Spleen (tissue), 11 donors: ENCODE data around the gene PTP4A2. TPM values are rescaled to one million over a fixed set of nuclear protein-coding genes. Genes with fewer than 3 reads are reported as not detected.

Experiments used
- DNase-seq: peaks from one replicate; pipeline ENCODE4 v3.0.0-alpha.2; 2020
- H3K27ac ChIP-seq, 8 donors: fragments of 200-600 bp; sonication (generic) in 7 of 8; 1 replicate in 4 of 8; 2 replicates in 4 of 8; pipeline versions ENCODE4 v1.5.0 to v1.8.0; 2016 to 2021; ENCODE audit warnings: inconsistent platforms in 4 of 8, mild to moderate bottlenecking in 4 of 8, moderate library complexity in 1 of 8
- H3K27me3 ChIP-seq, 7 donors: fragments of 200-600 bp; sonication (generic) in 6 of 7; replicated peaks in 1 of 7; 1 replicate in 4 of 7; 2 replicates in 3 of 7; pipeline versions ENCODE4 v1.5.0 to v1.8.0; 2016 to 2021; ENCODE audit warnings: inconsistent platforms in 3 of 7, mild to moderate bottlenecking in 1 of 7
- H3K36me3 ChIP-seq, 6 donors: fragments of 200-600 bp; sonication (generic) in 5 of 6; 1 replicate in 4 of 6; 2 replicates in 2 of 6; pipeline versions ENCODE4 v1.5.0 to v1.8.0; 2016 to 2021; ENCODE audit warnings: inconsistent platforms in 2 of 6
- H3K4me1 ChIP-seq, 6 donors: fragments of 200-600 bp; sonication (generic) in 5 of 6; 1 replicate in 3 of 6; 2 replicates in 3 of 6; pipeline versions ENCODE4 v1.5.0 to v1.8.0; 2016 to 2021; ENCODE audit warnings: inconsistent platforms in 3 of 6
- H3K4me3 ChIP-seq, 8 donors: fragments of 200-600 bp; sonication (generic) in 7 of 8; 1 replicate in 4 of 8; 2 replicates in 4 of 8; pipeline versions ENCODE4 v1.5.0 to v1.8.0; 2016 to 2021; ENCODE audit warnings: inconsistent platforms in 4 of 8, mild to moderate bottlenecking in 4 of 8, moderate library complexity in 2 of 8
- H3K9me3 ChIP-seq, 8 donors: fragments of 200-600 bp; sonication (generic) in 7 of 8; 1 replicate in 4 of 8; 2 replicates in 4 of 8; pipeline versions ENCODE4 v1.5.0 to v1.8.0; 2016 to 2021; ENCODE audit warnings: inconsistent platforms in 4 of 8
- POLR2A ChIP-seq, 3 donors: fragments of 450-650 bp; IDR thresholded peaks; one replicate each; pipeline ENCODE4 v1.5.1; 2017; ENCODE audit warnings: antibody characterized with exemption in 3 of 3, mild to moderate bottlenecking in 1 of 3
- POLR2AphosphoS5 ChIP-seq, 3 donors: sonication (generic); formaldehyde crosslinking; IDR thresholded peaks; one replicate each; pipeline ENCODE4 v1.5.1; 2017; ENCODE audit warnings: antibody characterized with exemption in 3 of 3
- WGBS, 5 donors: extraction: QIAGEN DNeasy Blood & Tissue Kit in 3 of 5; methylation state at CpG; one replicate each; pipeline versions ENCODE4 v1.1.5 to v1.1.7; 2013 to 2018; 5-methylcytosine and 5-hydroxymethylcytosine counted together
- intact Hi-C: fragments of 100-400 bp; cut with DNase I; formaldehyde crosslinking; loops from one replicate; pipeline ENCODE4 v1.15.0; 2023; ENCODE audit warnings: low total_unique reads
- polyA plus RNA-seq, 3 donors: library from polyadenylated mRNA; stranded (reverse); fragments of 200-250 nt; gene quantifications; one replicate each; pipeline ENCODE4 v1.2.1, GENCODE V29; 2013
- total RNA-seq, 7 donors: library from RNA; depleted of rRNA in 3 of 7; stranded (reverse); fragments of >200 nt in 3 of 7; fragmentation: NEBNext Ultra II Directional in 4 of 7; extraction: Animal tissue kit (Norgen Biotek cat#: 25700) in 4 of 7; gene quantifications; one replicate each; pipeline versions ENCODE4 v1.1.0 to v1.2.1, GENCODE V29; 2016 to 2021
- TF ChIP-seq, protein P1 (sequence below), 11 experiments: fragments of 200-600 bp in 7 of 11; fragments of 450-650 bp in 4 of 11; sonication (generic) in 4 of 11; IDR thresholded peaks in 8 of 11; conservative IDR thresholded peaks in 3 of 11; 1 replicate in 7 of 11; 2 replicates in 4 of 11; pipeline versions ENCODE4 v1.4.0 to v1.8.0; 2016 to 2021; ENCODE audit warnings: antibody characterized with exemption in 11 of 11, inconsistent platforms in 4 of 11, mild to moderate bottlenecking in 1 of 11
- donor health status: healthy with polysubstance abuse.
- donor health status: DM: no; HTN: no; CAD: no; lungs with moderate emphysema.
- donor health status: DM: no; HTN: no; CAD: no.
- donor health status: Bipolar disorder and iron deficiency.
- donor health status: healthy.
- donor health status: DM: no; HTN: no; CAD: no.
- donor health status: DM: yes; HTN: yes; CAD: no.

PTP4A2 gene
- total and polyA plus RNA-seq, 10 donors: 72.9 to 300 (median 246) TPM

DNA sequence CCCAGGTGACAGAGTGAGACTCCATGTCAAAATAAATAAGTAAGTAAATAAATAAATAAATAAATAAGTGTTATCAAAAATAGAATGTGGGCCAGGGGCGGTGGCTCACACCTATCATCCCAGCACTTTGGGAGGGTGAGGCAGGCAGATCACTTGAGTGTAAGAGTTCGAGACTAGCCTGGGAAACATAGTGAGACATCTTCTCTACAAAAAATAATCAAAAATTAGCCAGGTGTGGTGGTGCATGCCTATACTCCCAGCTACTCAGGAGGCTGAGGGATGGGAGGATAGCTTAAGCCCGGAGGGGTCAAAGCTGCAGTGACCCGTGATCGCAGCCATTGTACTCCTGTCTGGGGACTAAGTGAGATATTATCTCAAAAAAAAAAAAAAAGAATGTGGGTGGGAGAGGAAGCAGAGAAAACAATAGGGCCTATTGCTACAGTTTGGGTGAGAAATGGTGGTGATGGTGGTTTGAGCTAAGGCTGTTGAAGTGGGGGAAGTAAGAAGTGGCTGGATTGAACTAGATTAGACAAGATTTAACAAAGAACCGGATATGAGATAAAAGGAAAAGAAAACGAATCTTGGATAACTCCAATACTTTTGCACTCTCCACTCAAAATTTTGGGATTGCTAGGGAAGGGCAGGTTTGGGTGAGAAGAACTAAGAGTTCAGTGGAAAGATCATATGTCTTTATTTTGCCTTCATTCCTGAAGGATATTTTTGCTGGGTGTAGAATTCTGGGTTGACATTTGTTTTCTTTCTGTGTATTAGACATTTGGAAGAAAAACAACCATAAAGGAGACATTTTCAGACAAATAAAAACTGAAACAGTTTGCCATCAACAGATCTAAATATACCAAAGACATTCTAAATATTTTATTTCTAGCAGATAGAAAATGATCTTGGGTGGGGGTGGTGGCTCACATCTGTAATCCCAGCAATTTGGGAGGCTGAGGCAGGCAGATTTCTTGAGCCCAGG is 65.2 kb downstream of the PTP4A2 start:
- no peak for TF ChIP-seq POLR2A (IDR thresholded peaks at IDR 0.05)
- TF ChIP-seq POLR2AphosphoS5 (IDR thresholded peaks at IDR 0.05): no peak
- TF ChIP-seq, protein P1, sequence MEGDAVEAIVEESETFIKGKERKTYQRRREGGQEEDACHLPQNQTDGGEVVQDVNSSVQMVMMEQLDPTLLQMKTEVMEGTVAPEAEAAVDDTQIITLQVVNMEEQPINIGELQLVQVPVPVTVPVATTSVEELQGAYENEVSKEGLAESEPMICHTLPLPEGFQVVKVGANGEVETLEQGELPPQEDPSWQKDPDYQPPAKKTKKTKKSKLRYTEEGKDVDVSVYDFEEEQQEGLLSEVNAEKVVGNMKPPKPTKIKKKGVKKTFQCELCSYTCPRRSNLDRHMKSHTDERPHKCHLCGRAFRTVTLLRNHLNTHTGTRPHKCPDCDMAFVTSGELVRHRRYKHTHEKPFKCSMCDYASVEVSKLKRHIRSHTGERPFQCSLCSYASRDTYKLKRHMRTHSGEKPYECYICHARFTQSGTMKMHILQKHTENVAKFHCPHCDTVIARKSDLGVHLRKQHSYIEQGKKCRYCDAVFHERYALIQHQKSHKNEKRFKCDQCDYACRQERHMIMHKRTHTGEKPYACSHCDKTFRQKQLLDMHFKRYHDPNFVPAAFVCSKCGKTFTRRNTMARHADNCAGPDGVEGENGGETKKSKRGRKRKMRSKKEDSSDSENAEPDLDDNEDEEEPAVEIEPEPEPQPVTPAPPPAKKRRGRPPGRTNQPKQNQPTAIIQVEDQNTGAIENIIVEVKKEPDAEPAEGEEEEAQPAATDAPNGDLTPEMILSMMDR (IDR thresholded peaks at IDR 0.05 in 8 of 11, conservative IDR thresholded peaks at IDR 0.05 in 3 of 11): no peak
- 66 to 70% (median 70%) methylated on average over 7 of the region's 7 CpGs for WGBS, 5 donors
- intact Hi-C loops: no loop called here

DNA sequence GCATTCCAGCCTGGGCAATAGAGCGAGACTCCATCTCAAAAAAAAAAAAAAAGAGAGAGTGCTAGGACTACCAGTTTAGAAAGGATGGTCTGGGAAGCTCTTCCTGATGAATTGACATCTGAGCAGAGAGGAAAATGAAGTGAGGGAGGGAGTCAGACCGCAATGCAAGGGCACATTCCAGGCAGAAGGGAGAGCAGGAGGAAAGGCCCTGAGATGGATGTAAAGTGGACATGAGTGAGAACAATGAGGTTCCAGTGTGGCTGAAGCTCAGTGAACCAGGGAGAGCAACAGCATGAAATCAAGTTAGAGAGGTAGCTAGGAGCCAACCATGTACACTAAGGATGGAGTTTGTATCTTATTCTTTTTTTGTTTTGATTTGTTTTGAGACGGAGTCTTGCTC is 66.5 kb downstream of the PTP4A2 start:
- H3K4me3 ChIP-seq: no peak overlapping the region
- TF ChIP-seq, protein P1 (IDR thresholded peaks at IDR 0.05 in 8 of 11, conservative IDR thresholded peaks at IDR 0.05 in 3 of 11): no peak
- no peak for TF ChIP-seq POLR2A (IDR thresholded peaks at IDR 0.05)
- no peak for TF ChIP-seq POLR2AphosphoS5 (IDR thresholded peaks at IDR 0.05)
- DNase-seq: no peak
- peaks cover 0 to 10% (median 0%) of the 10 kb centered on the region in 6 donors for H3K4me1 ChIP-seq
- no peaks in the 10 kb centered on the region for H3K36me3 ChIP-seq
- no peaks in the 10 kb centered on the region for H3K9me3 ChIP-seq
- no peaks in the 10 kb centered on the region for H3K27me3 ChIP-seq
- H3K27ac ChIP-seq: no peak overlapping the region
- intact Hi-C loops: no loop called here
- 91 to 97% (median 96%) methylated on average over 3 of the region's 3 CpGs for WGBS, 5 donors

More for the DNA sequence above, 65.2 kb downstream of the PTP4A2 start:
- no peak overlapping the region for H3K4me3 ChIP-seq
- peak overlapping the region in 3 of 8 donors; percentile 17 to 30 (median 30) for H3K27ac ChIP-seq
- peaks cover 0 to 15% (median 2%) of the 10 kb centered on the region in 6 donors for H3K4me1 ChIP-seq
- no peak for DNase-seq
- H3K27me3 ChIP-seq: no peaks in the 10 kb centered on the region
- no peaks in the 10 kb centered on the region for H3K36me3 ChIP-seq
- H3K9me3 ChIP-seq: no peaks in the 10 kb centered on the region

DNA sequence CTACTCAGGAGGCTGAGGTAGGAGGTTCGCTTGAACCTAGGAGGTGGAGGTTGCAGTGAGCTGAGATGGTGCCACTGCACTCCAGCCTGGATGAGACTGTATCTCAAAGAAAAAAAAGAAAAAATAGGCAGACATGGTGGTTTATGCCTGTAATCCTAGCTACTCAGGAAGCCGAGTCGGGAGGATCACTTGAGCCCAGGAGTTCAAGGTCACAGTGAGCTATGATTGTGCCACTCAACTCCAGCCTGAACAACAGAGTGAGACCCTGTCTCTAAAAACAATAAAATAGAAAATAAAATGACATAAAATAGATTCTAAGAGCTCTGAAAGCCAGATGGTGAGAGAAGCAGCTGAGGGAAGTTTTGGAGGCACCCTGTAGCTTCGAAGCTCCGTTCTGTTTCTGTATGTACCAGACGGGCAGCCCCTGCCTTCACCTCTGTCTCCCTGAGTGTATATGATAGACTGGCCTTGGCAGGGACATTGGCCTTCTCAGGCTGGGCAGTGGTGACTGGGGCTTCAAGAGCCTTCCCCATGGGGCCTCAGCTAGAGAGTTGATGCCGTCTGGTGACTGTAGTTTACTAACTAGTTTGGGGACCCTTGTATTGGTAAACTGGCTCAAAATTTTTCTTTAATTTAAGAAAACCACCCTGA is 68.0 kb downstream of the PTP4A2 start:
- H3K27ac ChIP-seq: no peak overlapping the region
- TF ChIP-seq POLR2AphosphoS5 (IDR thresholded peaks at IDR 0.05): no peak
- TF ChIP-seq, protein P1 (IDR thresholded peaks at IDR 0.05 in 8 of 11, conservative IDR thresholded peaks at IDR 0.05 in 3 of 11): no peak
- TF ChIP-seq POLR2A (IDR thresholded peaks at IDR 0.05): no peak
- H3K9me3 ChIP-seq: no peaks in the 10 kb centered on the region
- intact Hi-C loops: no loop called here
- WGBS, 5 donors: 73 to 90% (median 82%) methylated on average over 7 of the region's 7 CpGs
- H3K36me3 ChIP-seq: no peaks in the 10 kb centered on the region
- no peaks in the 10 kb centered on the region for H3K27me3 ChIP-seq
- H3K4me1 ChIP-seq: peaks cover 0 to 16% (median 0%) of the 10 kb centered on the region in 6 donors
- DNase-seq: no peak
- no peak overlapping the region for H3K4me3 ChIP-seq

DNA sequence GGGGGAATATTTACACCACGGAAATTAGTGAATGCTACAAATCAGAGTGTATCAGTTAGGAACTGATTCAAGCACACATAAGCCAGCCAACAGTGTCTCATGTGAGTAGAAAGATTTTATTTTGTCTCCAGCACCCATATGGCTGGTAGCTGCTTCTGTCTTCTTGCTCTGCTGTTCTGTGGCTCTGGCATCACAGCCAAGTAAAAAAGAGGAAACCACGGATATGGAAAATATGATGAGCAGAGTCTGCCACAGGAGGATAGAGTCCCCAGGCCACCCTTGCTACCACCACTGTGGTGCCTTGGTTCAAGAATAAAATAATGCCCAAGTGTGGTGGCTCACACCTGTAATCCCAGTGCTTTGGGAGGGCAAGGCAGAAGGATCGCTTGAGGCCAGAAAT is 68.7 kb downstream of the PTP4A2 start:
- Histone ChIP-seq H3K27ac (no peak overlapping the region), H3K27me3 (no peaks in the 10 kb centered on the region), H3K4me1 (peaks cover 0 to 16% (median 0%) of the 10 kb centered on the region in 6 donors), H3K4me3 (no peak overlapping the region), H3K36me3 (no peaks in the 10 kb centered on the region), H3K9me3 (no peaks in the 10 kb centered on the region)
- 70 to 85% (median 74%) methylated on average over 3 of the region's 3 CpGs for WGBS, 5 donors
- TF ChIP-seq, protein P1 (IDR thresholded peaks at IDR 0.05 in 8 of 11, conservative IDR thresholded peaks at IDR 0.05 in 3 of 11): no peak
- TF ChIP-seq POLR2A (IDR thresholded peaks at IDR 0.05) (no peak), POLR2AphosphoS5 (IDR thresholded peaks at IDR 0.05) (no peak)
- DNase-seq: no peak
- intact Hi-C loops: no loop called here
